K562 (cell line): ENCODE results near the gene LINC00632.

ENCODE experiments used
- CCAR2 ChIP-seq: fragments of 200-400 bp; formaldehyde crosslinking; IDR thresholded peaks from 2 replicates; pipeline ENCODE4 v1.6.1; 2017; ENCODE audit warnings: mild to moderate bottlenecking, low read depth, low read length
- EZH2 ChIP-seq: IDR thresholded peaks from 2 replicates; pipeline ENCODE4 v1.6.1; 2012; ENCODE audit warnings: low read depth, mild to moderate bottlenecking, inconsistent platforms, low read length, borderline replicate concordance
- GTF2F1 ChIP-seq: IDR thresholded peaks from 2 replicates; pipeline ENCODE4 v1.6.1; 2011; ENCODE audit warnings: low read depth, low read length, improper control_type of control experiment
- IRF2 ChIP-seq: sonication (generic); formaldehyde crosslinking; IDR thresholded peaks from 2 replicates; pipeline ENCODE4 v1.8.1; 2022; ENCODE audit warnings: mild to moderate bottlenecking, missing genetic modification reagents
- NR3C1 ChIP-seq: sonication (generic); formaldehyde crosslinking; IDR thresholded peaks from 2 replicates; pipeline ENCODE4 v1.8.1; 2022; ENCODE audit warnings: missing genetic modification reagents
- TCF7 ChIP-seq: sonication (generic); IDR thresholded peaks from 2 replicates; pipeline ENCODE4 v1.6.1; 2016; ENCODE audit warnings: antibody characterized with exemption, borderline replicate concordance
- ZNF121 ChIP-seq: sonication (generic); formaldehyde crosslinking; conservative IDR thresholded peaks from 2 replicates; pipeline ENCODE4 v1.8.0; 2022; ENCODE audit warnings: missing genetic modification reagents
- ZNF133 ChIP-seq: fragments of 250-450 bp; sonication (Bioruptor Pico); IDR thresholded peaks from 2 replicates; pipeline ENCODE4 v1.4.0; 2020; ENCODE audit warnings: mild to moderate bottlenecking
- ZNF146 ChIP-seq: IDR thresholded peaks from one replicate; pipeline ENCODE4 v1.6.1; 2018; ENCODE audit warnings: missing compliant biosample characterization; ENCODE audit not compliant: unreplicated experiment
- TF ChIP-seq, protein P1 (sequence below): fragments of 200-800 bp; sonication (Bioruptor generic); IDR thresholded peaks from 2 replicates; pipeline ENCODE4 v1.6.1; 2016; ENCODE audit warnings: missing genetic modification characterization, missing compliant biosample characterization
- TF ChIP-seq, protein P2 (sequence below): sonication (generic); formaldehyde crosslinking; IDR thresholded peaks from 2 replicates; pipeline ENCODE4 v1.8.0; 2022; ENCODE audit warnings: missing genetic modification reagents, mild to moderate bottlenecking, borderline replicate concordance
- TF ChIP-seq, protein P3 (sequence below): fragments of 450-650 bp; IDR thresholded peaks from 2 replicates; pipeline ENCODE4 v1.6.1; 2016
- TF ChIP-seq, protein P4 (sequence below), 3 experiments: IDR thresholded peaks in 2 of 3; conservative IDR thresholded peaks in 1 of 3; 2 replicates each; pipeline ENCODE4 v1.5.1; 2011 to 2012; ENCODE audit warnings: low read length in 3 of 3, mild to moderate bottlenecking in 3 of 3, control low read depth in 2 of 3, improper control_type of control experiment in 1 of 3, inconsistent platforms in 1 of 3, low read depth in 1 of 3, mixed read lengths in 1 of 3, moderate library complexity in 1 of 3; ENCODE audit not compliant: insufficient read depth in 2 of 3

DNA sequence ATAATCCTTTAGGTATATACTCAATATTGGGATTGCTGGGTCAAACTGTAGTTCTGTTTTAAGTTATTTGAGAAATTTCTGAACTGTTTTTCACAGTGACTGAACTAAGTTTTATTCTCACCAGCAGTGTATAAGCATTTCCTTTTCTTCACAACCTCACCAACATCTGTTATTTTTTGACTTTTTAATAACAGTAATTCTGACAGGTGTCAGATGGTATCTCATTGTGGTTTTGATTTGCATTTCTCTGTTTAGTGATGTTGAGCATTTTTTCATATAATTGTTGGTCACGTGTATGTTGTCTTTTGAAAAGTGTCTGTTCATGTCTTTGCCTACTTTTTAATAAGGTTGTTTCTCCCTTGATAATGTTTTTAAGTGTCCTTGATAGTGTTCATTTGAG, 112.6 kb downstream of the LINC00632 start:
- TF ChIP-seq IRF2 (CRISPR knock-in tag) (no peak), TCF7 (no peak), EZH2 (no peak), GTF2F1 (no peak), ZNF133 (CRISPR knock-in tag) (no peak), CCAR2 (no peak), NR3C1 (no peak), ZNF121 (no peak), ZNF146 (CRISPR knock-in tag) (no peak)
- TF ChIP-seq, protein P1, sequence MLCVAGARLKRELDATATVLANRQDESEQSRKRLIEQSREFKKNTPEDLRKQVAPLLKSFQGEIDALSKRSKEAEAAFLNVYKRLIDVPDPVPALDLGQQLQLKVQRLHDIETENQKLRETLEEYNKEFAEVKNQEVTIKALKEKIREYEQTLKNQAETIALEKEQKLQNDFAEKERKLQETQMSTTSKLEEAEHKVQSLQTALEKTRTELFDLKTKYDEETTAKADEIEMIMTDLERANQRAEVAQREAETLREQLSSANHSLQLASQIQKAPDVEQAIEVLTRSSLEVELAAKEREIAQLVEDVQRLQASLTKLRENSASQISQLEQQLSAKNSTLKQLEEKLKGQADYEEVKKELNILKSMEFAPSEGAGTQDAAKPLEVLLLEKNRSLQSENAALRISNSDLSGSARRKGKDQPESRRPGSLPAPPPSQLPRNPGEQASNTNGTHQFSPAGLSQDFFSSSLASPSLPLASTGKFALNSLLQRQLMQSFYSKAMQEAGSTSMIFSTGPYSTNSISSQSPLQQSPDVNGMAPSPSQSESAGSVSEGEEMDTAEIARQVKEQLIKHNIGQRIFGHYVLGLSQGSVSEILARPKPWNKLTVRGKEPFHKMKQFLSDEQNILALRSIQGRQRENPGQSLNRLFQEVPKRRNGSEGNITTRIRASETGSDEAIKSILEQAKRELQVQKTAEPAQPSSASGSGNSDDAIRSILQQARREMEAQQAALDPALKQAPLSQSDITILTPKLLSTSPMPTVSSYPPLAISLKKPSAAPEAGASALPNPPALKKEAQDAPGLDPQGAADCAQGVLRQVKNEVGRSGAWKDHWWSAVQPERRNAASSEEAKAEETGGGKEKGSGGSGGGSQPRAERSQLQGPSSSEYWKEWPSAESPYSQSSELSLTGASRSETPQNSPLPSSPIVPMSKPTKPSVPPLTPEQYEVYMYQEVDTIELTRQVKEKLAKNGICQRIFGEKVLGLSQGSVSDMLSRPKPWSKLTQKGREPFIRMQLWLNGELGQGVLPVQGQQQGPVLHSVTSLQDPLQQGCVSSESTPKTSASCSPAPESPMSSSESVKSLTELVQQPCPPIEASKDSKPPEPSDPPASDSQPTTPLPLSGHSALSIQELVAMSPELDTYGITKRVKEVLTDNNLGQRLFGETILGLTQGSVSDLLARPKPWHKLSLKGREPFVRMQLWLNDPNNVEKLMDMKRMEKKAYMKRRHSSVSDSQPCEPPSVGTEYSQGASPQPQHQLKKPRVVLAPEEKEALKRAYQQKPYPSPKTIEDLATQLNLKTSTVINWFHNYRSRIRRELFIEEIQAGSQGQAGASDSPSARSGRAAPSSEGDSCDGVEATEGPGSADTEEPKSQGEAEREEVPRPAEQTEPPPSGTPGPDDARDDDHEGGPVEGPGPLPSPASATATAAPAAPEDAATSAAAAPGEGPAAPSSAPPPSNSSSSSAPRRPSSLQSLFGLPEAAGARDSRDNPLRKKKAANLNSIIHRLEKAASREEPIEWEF (CRISPR knock-in tag): no peak
- TF ChIP-seq, protein P2, sequence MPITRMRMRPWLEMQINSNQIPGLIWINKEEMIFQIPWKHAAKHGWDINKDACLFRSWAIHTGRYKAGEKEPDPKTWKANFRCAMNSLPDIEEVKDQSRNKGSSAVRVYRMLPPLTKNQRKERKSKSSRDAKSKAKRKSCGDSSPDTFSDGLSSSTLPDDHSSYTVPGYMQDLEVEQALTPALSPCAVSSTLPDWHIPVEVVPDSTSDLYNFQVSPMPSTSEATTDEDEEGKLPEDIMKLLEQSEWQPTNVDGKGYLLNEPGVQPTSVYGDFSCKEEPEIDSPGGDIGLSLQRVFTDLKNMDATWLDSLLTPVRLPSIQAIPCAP (CRISPR knock-in tag): no peak
- TF ChIP-seq, protein P3, sequence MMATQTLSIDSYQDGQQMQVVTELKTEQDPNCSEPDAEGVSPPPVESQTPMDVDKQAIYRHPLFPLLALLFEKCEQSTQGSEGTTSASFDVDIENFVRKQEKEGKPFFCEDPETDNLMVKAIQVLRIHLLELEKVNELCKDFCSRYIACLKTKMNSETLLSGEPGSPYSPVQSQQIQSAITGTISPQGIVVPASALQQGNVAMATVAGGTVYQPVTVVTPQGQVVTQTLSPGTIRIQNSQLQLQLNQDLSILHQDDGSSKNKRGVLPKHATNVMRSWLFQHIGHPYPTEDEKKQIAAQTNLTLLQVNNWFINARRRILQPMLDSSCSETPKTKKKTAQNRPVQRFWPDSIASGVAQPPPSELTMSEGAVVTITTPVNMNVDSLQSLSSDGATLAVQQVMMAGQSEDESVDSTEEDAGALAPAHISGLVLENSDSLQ: no peak
- TF ChIP-seq, protein P4, sequence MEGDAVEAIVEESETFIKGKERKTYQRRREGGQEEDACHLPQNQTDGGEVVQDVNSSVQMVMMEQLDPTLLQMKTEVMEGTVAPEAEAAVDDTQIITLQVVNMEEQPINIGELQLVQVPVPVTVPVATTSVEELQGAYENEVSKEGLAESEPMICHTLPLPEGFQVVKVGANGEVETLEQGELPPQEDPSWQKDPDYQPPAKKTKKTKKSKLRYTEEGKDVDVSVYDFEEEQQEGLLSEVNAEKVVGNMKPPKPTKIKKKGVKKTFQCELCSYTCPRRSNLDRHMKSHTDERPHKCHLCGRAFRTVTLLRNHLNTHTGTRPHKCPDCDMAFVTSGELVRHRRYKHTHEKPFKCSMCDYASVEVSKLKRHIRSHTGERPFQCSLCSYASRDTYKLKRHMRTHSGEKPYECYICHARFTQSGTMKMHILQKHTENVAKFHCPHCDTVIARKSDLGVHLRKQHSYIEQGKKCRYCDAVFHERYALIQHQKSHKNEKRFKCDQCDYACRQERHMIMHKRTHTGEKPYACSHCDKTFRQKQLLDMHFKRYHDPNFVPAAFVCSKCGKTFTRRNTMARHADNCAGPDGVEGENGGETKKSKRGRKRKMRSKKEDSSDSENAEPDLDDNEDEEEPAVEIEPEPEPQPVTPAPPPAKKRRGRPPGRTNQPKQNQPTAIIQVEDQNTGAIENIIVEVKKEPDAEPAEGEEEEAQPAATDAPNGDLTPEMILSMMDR (IDR thresholded peaks at IDR 0.05 in 2 of 3, conservative IDR thresholded peaks at IDR 0.05 in 1 of 3; ENCODE audit: insufficient read depth in 2 of 3, low read depth in 1 of 3, low read length in 3 of 3): no peak
